ENCODE data around the gene PTPRZ1.

GRCh38 chr7:122013630-122014029 lies 140.7 kb downstream of the PTPRZ1 start:
- TF ChIP-seq CTCF (CRISPR knock-in tag; IDR thresholded peaks at IDR 0.05) (no peak), MXD3 (CRISPR knock-in tag; IDR thresholded peaks at IDR 0.05) (no peak), MAFG (CRISPR knock-in tag; IDR thresholded peaks at IDR 0.05) (no peak), KLF16 (CRISPR knock-in tag; IDR thresholded peaks at IDR 0.05) (no peak), SKI (IDR thresholded peaks at IDR 0.05; ENCODE audit: partially characterized antibody) (no peak)
